ENCODE measurements around the gene NKAPD1. TPM values are rescaled to one million over a fixed set of nuclear protein-coding genes. Genes with fewer than 3 reads are reported as not detected.

Gene NKAPD1
- total and polyA plus RNA-seq, 2 of the 13 experiments (the other 11 are each of a cell fraction or from before 2014, with no cell fraction given), result 11.2 to 22.5 TPM

- no peak for TF ChIP-seq TFAP4 (IDR thresholded peaks at IDR 0.05; ENCODE audit: borderline replicate concordance, low read depth)
- TF ChIP-seq ZBTB2 (CRISPR knock-in tag; IDR thresholded peaks at IDR 0.05; ENCODE audit: low read depth), result peak; percentile 81
- no peak for TF ChIP-seq NR2F2 (IDR thresholded peaks at IDR 0.05; ENCODE audit: borderline replicate concordance, low read depth)
- peak; percentile 81 for TF ChIP-seq IKZF5 (CRISPR knock-in tag; IDR thresholded peaks at IDR 0.05)
- no peak for TF ChIP-seq PLRG1 (conservative IDR thresholded peaks at IDR 0.05)
- TF ChIP-seq ZNF329 (CRISPR knock-in tag; IDR thresholded peaks at IDR 0.05; ENCODE audit: low read depth), result no peak
- TF ChIP-seq FIP1L1 (IDR thresholded peaks at IDR 0.05; ENCODE audit: borderline replicate concordance, insufficient read depth, low read depth, low read length), result 0 out of 2 replicates have a peak, but pooled peaks have one; percentile 33
- TF ChIP-seq KAT7 (CRISPR knock-in tag; IDR thresholded peaks at IDR 0.05; ENCODE audit: borderline replicate concordance), result peak; percentile 52; the same call in 1 of the 2 replicates
- TF ChIP-seq SCMH1 (CRISPR knock-in tag; IDR thresholded peaks at IDR 0.05; ENCODE audit: borderline replicate concordance), result no peak
- peak; percentile 81; the same call in 1 of the 2 replicates for TF ChIP-seq MEIS1 (CRISPR knock-in tag; IDR thresholded peaks at IDR 0.05; ENCODE audit: borderline replicate concordance)
- TF ChIP-seq ZNF180 (CRISPR knock-in tag; IDR thresholded peaks at IDR 0.05; ENCODE audit: borderline replicate concordance, low read depth), result 0 out of 2 replicates have a peak, but pooled peaks have one; percentile 67
- TF ChIP-seq PRDM10 (CRISPR knock-in tag; IDR thresholded peaks at IDR 0.05; ENCODE audit: low read depth), result peak; percentile 60; the same call in 1 of the 2 replicates
- no peak for TF ChIP-seq ZNF674 (CRISPR knock-in tag; IDR thresholded peaks at IDR 0.05; ENCODE audit: low read depth)
- no peak for TF ChIP-seq TBL1XR1 (IDR thresholded peaks at IDR 0.05; ENCODE audit: borderline replicate concordance, low read length, partially characterized antibody)
- TF ChIP-seq MYPOP (CRISPR knock-in tag; IDR thresholded peaks at IDR 0.05), result peak; percentile 91
- peak; percentile 40; the same call in 1 of the 2 replicates for TF ChIP-seq LBX2 (CRISPR knock-in tag; IDR thresholded peaks at IDR 0.05; ENCODE audit: borderline replicate concordance)
- TF ChIP-seq IRX3 (CRISPR knock-in tag; IDR thresholded peaks at IDR 0.05; ENCODE audit: borderline replicate concordance, low read depth), result peak; percentile 64; the same call in 1 of the 2 replicates
Observed at GRCh38 chr11:112024773-112025678, 49.1 kb upstream of the NKAPD1 start, which contains the start of gene DLAT (continued).
